ENCODE results near the gene MYOM1.

GRCh38 chr18:3040173-3040572 is 179.6 kb downstream of the MYOM1 start:
- TF ChIP-seq CTCF (conservative IDR thresholded peaks at IDR 0.05) (no peak), ZFX (IDR thresholded peaks at IDR 0.05) (no peak)
